ENCODE results near the gene CEP72.

GRCh38 chr5:665541-665955 lies 53.4 kb downstream of the CEP72 start:
- TF ChIP-seq POLR2A (IDR thresholded peaks at IDR 0.05; ENCODE audit: low read depth), result no peak
- TF ChIP-seq CTCF (IDR thresholded peaks at IDR 0.05), result no peak
- TF ChIP-seq EP300 (IDR thresholded peaks at IDR 0.05), result no peak

Data from esophagus muscularis mucosa (tissue), 4 donors.